Heart left ventricle (tissue), 16 donors: Measurements from ENCODE around the gene ZFAND3. TPM values are rescaled to one million over a fixed set of nuclear protein-coding genes. Genes with fewer than 3 reads are reported as not detected.

Experiments
- ATAC-seq, 4 donors: fragments of 200-7000 bp; cut with Tn5 transposase; one replicate each; pipeline ENCODE4 v1.9.1; 2020 to 2022; ENCODE audit warnings: moderate library complexity in 4 of 4, mild to moderate bottlenecking in 3 of 4, moderate number of reproducible peaks in 1 of 4
- DNase-seq, 5 donors: peaks; one replicate each; pipeline ENCODE4 v3.0.0-alpha.2; 2020
- H3K27ac ChIP-seq, 12 donors: fragments of 200-600 bp; sonication (generic) in 4 of 12; one replicate each; pipeline versions ENCODE4 v1.5.0 to v1.8.0; 2016 to 2022; ENCODE audit warnings: mild to moderate bottlenecking in 2 of 12
- H3K27me3 ChIP-seq, 9 donors: fragments of 200-600 bp; sonication (generic) in 2 of 9; one replicate each; pipeline versions ENCODE4 v1.5.1 to v1.8.0; 2016 to 2022; ENCODE audit warnings: mild to moderate bottlenecking in 3 of 9
- H3K36me3 ChIP-seq, 9 donors: fragments of 200-600 bp; sonication (generic) in 2 of 9; one replicate each; pipeline versions ENCODE4 v1.5.0 to v1.8.0; 2018 to 2022; ENCODE audit warnings: mild to moderate bottlenecking in 2 of 9
- H3K4me1 ChIP-seq, 12 donors: fragments of 200-600 bp; sonication (generic) in 4 of 12; one replicate each; pipeline versions ENCODE4 v1.5.0 to v1.8.0; 2016 to 2022; ENCODE audit warnings: mild to moderate bottlenecking in 3 of 12
- H3K4me3 ChIP-seq, 12 donors: fragments of 200-600 bp; sonication (generic) in 4 of 12; one replicate each; pipeline versions ENCODE4 v1.5.0 to v1.8.0; 2017 to 2022; ENCODE audit warnings: mild to moderate bottlenecking in 9 of 12, moderate library complexity in 4 of 12
- H3K9me3 ChIP-seq, 12 donors: fragments of 200-600 bp; sonication (generic) in 4 of 12; one replicate each; pipeline versions ENCODE4 v1.5.0 to v1.8.0; 2016 to 2022; ENCODE audit warnings: mild to moderate bottlenecking in 1 of 12
- CTCF ChIP-seq, 12 donors: fragments of 200-600 bp; sonication (generic) in 4 of 12; IDR thresholded peaks; one replicate each; pipeline versions ENCODE4 v1.5.0 to v1.8.0; 2018 to 2022; ENCODE audit warnings: antibody characterized with exemption in 12 of 12, mild to moderate bottlenecking in 5 of 12
- POLR2A ChIP-seq, 2 donors: fragments of 450-650 bp; IDR thresholded peaks; one replicate each; pipeline ENCODE4 v1.6.1; 2017; ENCODE audit warnings: antibody characterized with exemption in 2 of 2, mild to moderate bottlenecking in 2 of 2, moderate library complexity in 2 of 2
- WGBS, 4 donors: extraction: QIAGEN DNeasy Blood & Tissue Kit in 2 of 4; methylation state at CpG; one replicate each; pipeline versions ENCODE4 v1.1.5 to v1.1.7; 2013 to 2018; 5-methylcytosine and 5-hydroxymethylcytosine counted together
- intact Hi-C, 10 donors: fragments of 100-400 bp; cut with DNase I; formaldehyde crosslinking; loops; one replicate each; pipeline versions ENCODE4 v1.11.1 to v1.14.2; 2022
- polyA plus RNA-seq, 2 donors: library from polyadenylated mRNA; stranded (reverse); fragments of 200-250 nt; gene quantifications; one replicate each; pipeline ENCODE4 v1.2.3, GENCODE V29; 2013
- total RNA-seq, 9 donors: library from RNA; depleted of rRNA in 2 of 9; stranded (reverse); fragments of >200 nt in 2 of 9; fragmentation: NEBNext Ultra II Directional in 3 of 9; extraction: Animal tissue kit (Norgen Biotek cat#: 25700) in 3 of 9; gene quantifications; one replicate each; pipeline versions ENCODE4 v1.1.0 to v1.2.4, GENCODE V29; 2016 to 2023
- donor health status: ischemic (EF 13 %, LVEDD 7.1; RV severe dilation, severe dysfunction).
- donor health status: healthy with polysubstance abuse.
- donor health status: DM: no; HTN: yes; CAD: no.
- donor health status: DM: no; HTN: no; CAD: no.
- donor health status: ischemic (EF 25% LVEDD 6.9; RV normal size, moderate dysfunction).
- donor health status: ischemic (EF 25% LVEDD 5.7; RV mildly dilated, moderate dysfunction).
- donor health status: healthy.
- donor health status: DM: yes; HTN: yes; CAD: no.
- donor health status: ischemic (EF 35%, LVEDD 5.7; RV mildly dilated, moderate dysfunction).
- donor health status: nonischemic (EF 11% LVEDD 7.7; RV severe dilation, severe dysfunction).
- donor health status: DM: yes; HTN: yes; CAD: no.
- donor health status: PGD.
- donor health status: ischemic (EF 29% LVEDD 5.4; RV normal size, mild dysfunction).
- donor health status: nonischemic (EF 23%, LVEDD 6.1; RV moderate dilation, normal function).

The ZFAND3 gene
- total and polyA plus RNA-seq, 11 donors = 29.1 to 114 (median 88.2) TPM

GRCh38 chr6:38051819-38052434 lies 232.4 kb downstream of the ZFAND3 start:
- no peaks in the 10 kb centered on the region for H3K36me3 ChIP-seq
- WGBS, 4 donors = 91 to 97% (median 95%) methylated on average over 1 of the region's 1 CpG
- TF ChIP-seq CTCF (IDR thresholded peaks at IDR 0.05) = no peak
- no peak for TF ChIP-seq POLR2A (IDR thresholded peaks at IDR 0.05)
- intact Hi-C loops = no loop called here
- H3K4me1 ChIP-seq = peaks cover 0 to 14% (median 5%) of the 10 kb centered on the region in 12 donors
- H3K4me3 ChIP-seq = no peak overlapping the region
- ATAC-seq (no peak), DNase-seq (no peak)
- no peaks in the 10 kb centered on the region for H3K9me3 ChIP-seq
- no peaks in the 10 kb centered on the region for H3K27me3 ChIP-seq
- no peak overlapping the region for H3K27ac ChIP-seq

GRCh38 chr6:38054527-38055202 lies 235.1 kb downstream of the ZFAND3 start:
- no peak for TF ChIP-seq CTCF (IDR thresholded peaks at IDR 0.05)
- no peak for TF ChIP-seq POLR2A (IDR thresholded peaks at IDR 0.05)
- no peak overlapping the region for H3K4me3 ChIP-seq
- intact Hi-C loops = no loop called here
- no peak for ATAC-seq
- DNase-seq = no peak
- 95 to 96% (median 95%) methylated on average over 4 of the region's 4 CpGs for WGBS, 4 donors
- no peak overlapping the region for H3K27ac ChIP-seq
- no peaks in the 10 kb centered on the region for H3K27me3 ChIP-seq
- peaks cover 0 to 18% (median 5%) of the 10 kb centered on the region in 12 donors for H3K4me1 ChIP-seq
- no peaks in the 10 kb centered on the region for H3K9me3 ChIP-seq
- H3K36me3 ChIP-seq = no peaks in the 10 kb centered on the region

GRCh38 chr6:38055203-38055589 lies 235.7 kb downstream of the ZFAND3 start:
- WGBS, 4 donors = 96 to 100% (median 99%) methylated on average over 1 of the region's 1 CpG
- DNase-seq (no peak), ATAC-seq (no peak)
- intact Hi-C loops = no loop called here
- TF ChIP-seq POLR2A (IDR thresholded peaks at IDR 0.05) = no peak
- no peak for TF ChIP-seq CTCF (IDR thresholded peaks at IDR 0.05)
- H3K27me3 ChIP-seq = no peaks in the 10 kb centered on the region
- no peaks in the 10 kb centered on the region for H3K36me3 ChIP-seq
- H3K4me1 ChIP-seq = peaks cover 0 to 18% (median 5%) of the 10 kb centered on the region in 12 donors
- H3K9me3 ChIP-seq = no peaks in the 10 kb centered on the region
- H3K4me3 ChIP-seq = no peak overlapping the region
- no peak overlapping the region for H3K27ac ChIP-seq

GRCh38 chr6:38056361-38056760 lies 236.8 kb downstream of the ZFAND3 start:
- DNase-seq = no peak
- H3K4me1 ChIP-seq = peaks cover 0 to 18% (median 5%) of the 10 kb centered on the region in 12 donors
- no peaks in the 10 kb centered on the region for H3K27me3 ChIP-seq
- H3K36me3 ChIP-seq = peaks cover 0 to 2% (median 0%) of the 10 kb centered on the region in 9 donors
- no peak for TF ChIP-seq CTCF (IDR thresholded peaks at IDR 0.05)
- no peak for TF ChIP-seq POLR2A (IDR thresholded peaks at IDR 0.05)
- H3K4me3 ChIP-seq = no peak overlapping the region
- no peaks in the 10 kb centered on the region for H3K9me3 ChIP-seq
- ATAC-seq = no peak
- WGBS, 4 donors = 72 to 82% (median 78%) methylated on average over 3 of the region's 3 CpGs
- intact Hi-C loops = no loop called here
- no peak overlapping the region for H3K27ac ChIP-seq
